Transverse colon (tissue), 4 donors: Measurements from ENCODE around the gene NFASC. TPM values are rescaled to one million over a fixed set of nuclear protein-coding genes. Genes with fewer than 3 reads are reported as not detected.

Experiments
- DNase-seq: peaks from one replicate; pipeline ENCODE4 v3.0.0-alpha.2; 2019
- H3K27ac ChIP-seq, 4 donors: fragments of 200-600 bp; sonication (generic); 2 replicates each; pipeline ENCODE4 v1.5.1; 2016 to 2018; ENCODE audit warnings: inconsistent platforms in 4 of 4
- H3K27me3 ChIP-seq: fragments of 200-600 bp; sonication (generic); 2 replicates; pipeline ENCODE4 v1.5.1; 2017; ENCODE audit warnings: inconsistent platforms
- H3K36me3 ChIP-seq, 4 donors: fragments of 200-600 bp; sonication (generic); 2 replicates each; pipeline ENCODE4 v1.5.1; 2017 to 2019; ENCODE audit warnings: inconsistent platforms in 4 of 4
- H3K4me1 ChIP-seq, 4 donors: fragments of 200-600 bp; sonication (generic); 2 replicates each; pipeline ENCODE4 v1.5.1; 2017 to 2020; ENCODE audit warnings: inconsistent platforms in 4 of 4
- H3K4me3 ChIP-seq, 4 donors: fragments of 200-600 bp; sonication (generic); 1 replicate in 1 of 4; 2 replicates in 3 of 4; pipeline versions ENCODE4 v1.5.1 to v1.6.1; 2017 to 2019; ENCODE audit warnings: inconsistent platforms in 4 of 4
- H3K9me3 ChIP-seq, 2 donors: fragments of 200-600 bp; sonication (generic); 2 replicates each; pipeline ENCODE4 v1.5.1; 2017 to 2019; ENCODE audit warnings: inconsistent platforms in 2 of 2
- EP300 ChIP-seq: sonication (generic); formaldehyde crosslinking; IDR thresholded peaks from one replicate; pipeline ENCODE4 v1.6.1; 2017; ENCODE audit warnings: antibody characterized with exemption, low read depth
- POLR2A ChIP-seq: fragments of 450-650 bp; IDR thresholded peaks from one replicate; pipeline ENCODE4 v1.6.1; 2016; ENCODE audit warnings: antibody characterized with exemption, mild to moderate bottlenecking, moderate library complexity
- POLR2AphosphoS5 ChIP-seq, 3 donors: sonication (generic); formaldehyde crosslinking; IDR thresholded peaks; one replicate each; pipeline ENCODE4 v1.6.1; 2016; ENCODE audit warnings: antibody characterized with exemption in 3 of 3
- WGBS, 2 donors: methylation state at CpG; one replicate each; pipeline ENCODE4 v1.1.5; 2018; ENCODE audit warnings: low coverage in 1 of 2; 5-methylcytosine and 5-hydroxymethylcytosine counted together
- in situ Hi-C, 4 donors: fragments of 200-750 bp; cut with MboI; loops; one replicate each; pipeline versions ENCODE4 v1.15.0 to v1.15.1; 2017; ENCODE audit warnings: low sequenced_read_pairs in 3 of 4, low pct_ligation_motif_present in 1 of 4, low pct_unique_long_range_greater_than_20kb in 1 of 4
- intact Hi-C: fragments of 100-400 bp; cut with DNase I; formaldehyde crosslinking; loops from one replicate; pipeline ENCODE4 v1.15.1; 2023; ENCODE audit warnings: low total_unique reads
- total RNA-seq, 4 donors: library from RNA; depleted of rRNA; stranded (reverse); fragments of >200 nt; gene quantifications; one replicate each; pipeline ENCODE4 v1.1.0, GENCODE V29; 2016
- TF ChIP-seq, protein P1 (sequence below), 5 experiments: fragments of 200-600 bp in 3 of 5; fragments of 450-650 bp in 2 of 5; sonication (generic) in 3 of 5; IDR thresholded peaks; 1 replicate in 2 of 5; 2 replicates in 3 of 5; pipeline ENCODE4 v1.5.1; 2016 to 2017; ENCODE audit warnings: antibody characterized with exemption in 5 of 5, inconsistent platforms in 3 of 5, mild to moderate bottlenecking in 2 of 5, moderate library complexity in 1 of 5

NFASC gene
- total RNA-seq, 4 donors from 2014 or later: 11.3 to 48.8 (median 13.4) TPM

DNA sequence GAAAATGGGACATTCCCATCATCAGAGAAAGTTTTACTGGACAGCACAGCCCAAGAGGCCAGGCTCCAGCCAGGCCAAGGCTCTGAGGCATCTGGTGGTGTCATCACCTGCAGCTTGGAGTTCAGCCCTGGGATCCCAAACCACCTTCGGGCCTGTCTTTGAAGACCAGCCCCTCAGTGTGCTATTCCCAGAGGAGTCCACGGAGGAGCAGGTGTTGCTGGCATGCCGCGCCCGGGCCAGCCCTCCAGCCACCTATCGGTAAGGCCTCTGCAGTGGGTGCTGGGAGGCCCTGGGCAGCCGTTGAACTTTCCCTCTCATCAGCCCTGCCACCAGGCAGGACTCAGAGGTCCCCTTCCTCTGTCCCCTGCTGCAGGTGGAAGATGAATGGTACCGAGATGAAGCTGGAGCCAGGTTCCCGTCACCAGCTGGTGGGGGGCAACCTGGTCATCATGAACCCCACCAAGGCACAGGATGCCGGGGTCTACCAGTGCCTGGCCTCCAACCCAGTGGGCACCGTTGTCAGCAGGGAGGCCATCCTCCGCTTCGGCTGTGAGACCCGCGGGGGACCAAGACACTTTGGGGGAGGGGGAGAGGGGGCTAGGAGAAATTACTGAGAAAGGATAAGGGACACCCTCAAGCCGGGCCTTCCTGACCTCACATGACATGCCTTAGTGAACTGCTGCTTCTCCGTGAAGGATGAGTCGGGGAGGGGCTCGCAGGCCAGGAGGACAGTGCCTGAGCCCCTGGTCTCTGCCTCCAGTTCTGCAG lies 187.3 kb downstream of the NFASC start:
- no peak for DNase-seq
- intact Hi-C loops (no loop called here), in situ Hi-C loops (loop anchor here in 1 of 4 donors (10.0 kb wide), 1 partner anchor 73 kb away; no protein-coding TSS in a partner anchor)
- Histone ChIP-seq H3K4me3 (no peak overlapping the region), H3K9me3 (no peaks in the 10 kb centered on the region), H3K27ac (no peak overlapping the region), H3K4me1 (peaks cover 0 to 6% (median 3%) of the 10 kb centered on the region in 4 donors), H3K36me3 (no peaks in the 10 kb centered on the region), H3K27me3 (peaks cover 4% of the 10 kb centered on the region)
- TF ChIP-seq POLR2A: no peak
- no peak for TF ChIP-seq EP300
- TF ChIP-seq POLR2AphosphoS5 (IDR thresholded peaks at IDR 0.05): no peak
- TF ChIP-seq, protein P1, sequence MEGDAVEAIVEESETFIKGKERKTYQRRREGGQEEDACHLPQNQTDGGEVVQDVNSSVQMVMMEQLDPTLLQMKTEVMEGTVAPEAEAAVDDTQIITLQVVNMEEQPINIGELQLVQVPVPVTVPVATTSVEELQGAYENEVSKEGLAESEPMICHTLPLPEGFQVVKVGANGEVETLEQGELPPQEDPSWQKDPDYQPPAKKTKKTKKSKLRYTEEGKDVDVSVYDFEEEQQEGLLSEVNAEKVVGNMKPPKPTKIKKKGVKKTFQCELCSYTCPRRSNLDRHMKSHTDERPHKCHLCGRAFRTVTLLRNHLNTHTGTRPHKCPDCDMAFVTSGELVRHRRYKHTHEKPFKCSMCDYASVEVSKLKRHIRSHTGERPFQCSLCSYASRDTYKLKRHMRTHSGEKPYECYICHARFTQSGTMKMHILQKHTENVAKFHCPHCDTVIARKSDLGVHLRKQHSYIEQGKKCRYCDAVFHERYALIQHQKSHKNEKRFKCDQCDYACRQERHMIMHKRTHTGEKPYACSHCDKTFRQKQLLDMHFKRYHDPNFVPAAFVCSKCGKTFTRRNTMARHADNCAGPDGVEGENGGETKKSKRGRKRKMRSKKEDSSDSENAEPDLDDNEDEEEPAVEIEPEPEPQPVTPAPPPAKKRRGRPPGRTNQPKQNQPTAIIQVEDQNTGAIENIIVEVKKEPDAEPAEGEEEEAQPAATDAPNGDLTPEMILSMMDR (IDR thresholded peaks at IDR 0.05): no peak
- WGBS, 2 donors: 80 to 85% methylated on average over 1 to 14 of the region's 19 CpGs

DNA sequence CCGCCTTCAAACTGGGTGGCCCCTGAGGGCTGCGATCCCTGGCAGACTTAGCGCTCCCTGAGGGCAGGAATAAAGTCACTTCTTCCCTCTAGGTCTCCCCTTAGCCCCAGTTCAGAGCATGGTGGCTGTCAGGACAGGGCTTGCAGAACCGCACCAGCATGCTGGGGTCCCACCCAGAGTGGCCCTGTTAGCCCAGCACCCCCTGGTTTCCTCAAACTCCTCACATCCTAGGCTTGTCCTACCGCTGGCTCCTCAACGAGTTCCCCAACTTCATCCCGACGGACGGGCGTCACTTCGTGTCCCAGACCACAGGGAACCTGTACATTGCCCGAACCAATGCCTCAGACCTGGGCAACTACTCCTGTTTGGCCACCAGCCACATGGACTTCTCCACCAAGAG lies 188.2 kb downstream of the NFASC start:
- Histone ChIP-seq H3K4me3 (no peak overlapping the region), H3K9me3 (no peaks in the 10 kb centered on the region), H3K27me3 (peaks cover 4% of the 10 kb centered on the region), H3K4me1 (peaks cover 0 to 6% (median 3%) of the 10 kb centered on the region in 4 donors), H3K27ac (no peak overlapping the region), H3K36me3 (no peaks in the 10 kb centered on the region)
- in situ Hi-C loops (loop anchor here in 1 of 4 donors (10.0 kb wide), 1 partner anchor 74 kb away; no protein-coding TSS in a partner anchor), intact Hi-C loops (no loop called here)
- no peak for TF ChIP-seq POLR2AphosphoS5 (IDR thresholded peaks at IDR 0.05)
- no peak for TF ChIP-seq POLR2A
- DNase-seq: no peak
- 98% methylated on average over 12 of the region's 12 CpGs; no CpG with 5 or more reads in 1 of the 2 donors for WGBS, 2 donors

DNA sequence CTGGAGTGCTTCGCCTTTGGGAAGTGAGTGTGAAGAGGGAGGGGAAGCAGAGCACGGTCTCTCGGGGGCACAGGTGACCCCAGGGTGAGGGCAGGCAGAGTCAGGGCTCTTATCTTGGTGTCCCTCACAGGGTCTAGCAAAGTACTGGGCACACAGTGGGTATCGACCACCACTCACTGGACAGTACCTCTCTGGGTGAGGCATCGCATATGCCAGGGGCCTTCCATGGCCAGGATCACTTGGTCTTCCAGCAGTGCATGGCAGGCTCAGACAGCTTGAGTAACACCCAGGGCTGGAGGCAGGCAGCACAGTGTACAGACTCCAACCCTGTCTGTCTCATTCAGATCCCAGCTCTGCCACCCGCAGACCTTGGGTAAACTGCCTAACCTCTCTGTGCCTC lies 189.0 kb downstream of the NFASC start:
- WGBS, 2 donors: 88% methylated on average over 6 of the region's 6 CpGs; no CpG with 5 or more reads in 1 of the 2 donors
- H3K36me3 ChIP-seq: no peaks in the 10 kb centered on the region
- intact Hi-C loops (loop anchor here (5.0 kb wide), 1 partner anchor 72 kb away; no protein-coding TSS in a partner anchor), in situ Hi-C loops (loop anchor here in 1 of 4 donors (10.0 kb wide), 1 partner anchor 75 kb away; no protein-coding TSS in a partner anchor)
- no peak overlapping the region for H3K27ac ChIP-seq
- no peak for DNase-seq
- peaks cover 0 to 6% (median 3%) of the 10 kb centered on the region in 4 donors for H3K4me1 ChIP-seq
- no peak for TF ChIP-seq EP300
- TF ChIP-seq, protein P1 (IDR thresholded peaks at IDR 0.05): no peak
- no peak for TF ChIP-seq POLR2AphosphoS5 (IDR thresholded peaks at IDR 0.05)
- TF ChIP-seq POLR2A: no peak
- H3K9me3 ChIP-seq: no peaks in the 10 kb centered on the region
- H3K4me3 ChIP-seq: no peak overlapping the region
- no peaks in the 10 kb centered on the region for H3K27me3 ChIP-seq

DNA sequence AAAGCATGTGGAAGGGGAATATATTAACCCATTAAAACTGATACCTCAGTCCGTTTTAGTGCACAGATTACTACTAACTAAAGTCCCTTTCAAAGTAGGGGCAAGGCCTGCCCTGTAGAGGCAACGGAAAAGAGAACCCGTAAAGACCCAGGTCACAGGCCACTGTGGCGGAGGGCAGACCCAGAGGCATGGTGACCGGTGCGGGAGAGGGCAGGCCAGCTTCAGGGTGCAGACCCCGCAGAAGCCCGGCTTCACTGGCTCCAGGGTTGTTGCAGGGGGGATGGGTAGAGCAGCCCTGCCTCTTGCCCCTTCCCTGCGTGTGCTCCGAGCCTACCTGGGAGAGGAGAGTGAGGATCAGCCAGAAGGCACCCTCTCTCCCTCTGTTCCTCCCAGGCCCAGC lies 190.1 kb downstream of the NFASC start:
- intact Hi-C loops (loop anchor here (5.0 kb wide), 1 partner anchor 73 kb away; no protein-coding TSS in a partner anchor), in situ Hi-C loops (no loop called here)
- Histone ChIP-seq H3K36me3 (no peaks in the 10 kb centered on the region), H3K9me3 (no peaks in the 10 kb centered on the region), H3K4me1 (peaks cover 0 to 6% (median 3%) of the 10 kb centered on the region in 4 donors), H3K4me3 (no peak overlapping the region), H3K27me3 (no peaks in the 10 kb centered on the region), H3K27ac (no peak overlapping the region)
- DNase-seq: no peak
- TF ChIP-seq POLR2A (no peak), POLR2AphosphoS5 (IDR thresholded peaks at IDR 0.05) (no peak), EP300 (no peak)
- TF ChIP-seq, protein P1 (IDR thresholded peaks at IDR 0.05): no peak
- 89 to 95% methylated on average over 4 to 10 of the region's 10 CpGs for WGBS, 2 donors
